MM.1S (cell line): ENCODE measurements around the gene CHST13.

ENCODE experiments used
- DNase-seq: peaks from one replicate; pipeline ENCODE4 v3.0.0-alpha.2; 2015
- H2AFZ ChIP-seq: fragments of 300-600 bp; sonication (generic); 2 replicates; pipeline ENCODE4 v1.6.0; 2016; ENCODE audit warnings: antibody characterized with exemption, low read length
- H3F3A ChIP-seq: fragments of 300-600 bp; sonication (generic); 2 replicates; pipeline ENCODE4 v1.6.1; 2016; ENCODE audit warnings: mild to moderate bottlenecking, antibody characterized with exemption, low read length, moderate library complexity, mixed read lengths; ENCODE audit not compliant: insufficient read depth
- H3K27ac ChIP-seq: fragments of 300-600 bp; sonication (generic); 2 replicates; pipeline ENCODE4 v1.5.1; 2016; ENCODE audit warnings: mild to moderate bottlenecking, low read length
- H3K27me3 ChIP-seq: fragments of 300-600 bp; sonication (generic); replicated peaks from 2 replicates; pipeline ENCODE4 v1.6.0; 2016; ENCODE audit warnings: low read length; ENCODE audit not compliant: insufficient read depth
- H3K36me3 ChIP-seq: fragments of 300-600 bp; sonication (generic); replicated peaks from 2 replicates; pipeline ENCODE4 v1.6.1; 2016; ENCODE audit warnings: mild to moderate bottlenecking, low read length, mixed read lengths; ENCODE audit not compliant: insufficient read depth
- H3K4me1 ChIP-seq: fragments of 300-600 bp; sonication (generic); 2 replicates; pipeline ENCODE4 v1.6.1; 2016; ENCODE audit warnings: low read length, mixed read lengths
- H3K4me2 ChIP-seq: fragments of 300-600 bp; sonication (generic); 2 replicates; pipeline ENCODE4 v1.6.0; 2016; ENCODE audit warnings: low read depth, low read length
- H3K4me3 ChIP-seq: fragments of 300-600 bp; sonication (generic); 2 replicates; pipeline ENCODE4 v1.5.1; 2016; ENCODE audit warnings: low read length, mixed read lengths
- H3K79me2 ChIP-seq: fragments of 300-600 bp; sonication (generic); 2 replicates; pipeline ENCODE4 v1.6.1; 2016; ENCODE audit warnings: mixed run types, low read length, mixed read lengths
- H3K9ac ChIP-seq: fragments of 300-600 bp; sonication (generic); 2 replicates; pipeline ENCODE4 v1.6.1; 2016; ENCODE audit warnings: low read length, mixed read lengths
- H3K9me2 ChIP-seq: fragments of 300-600 bp; sonication (generic); replicated peaks from 2 replicates; pipeline ENCODE4 v1.6.1; 2016; ENCODE audit warnings: mild to moderate bottlenecking, low read length, mixed read lengths; ENCODE audit not compliant: insufficient read depth
- H3K9me3 ChIP-seq: fragments of 300-600 bp; sonication (generic); replicated peaks from 2 replicates; pipeline ENCODE4 v1.6.1; 2016; ENCODE audit warnings: mild to moderate bottlenecking, low read length, mixed read lengths; ENCODE audit not compliant: insufficient read depth
- H4K20me1 ChIP-seq: fragments of 300-600 bp; sonication (generic); 2 replicates; pipeline ENCODE4 v1.6.1; 2016; ENCODE audit warnings: mild to moderate bottlenecking, low read length, moderate library complexity, mixed read lengths; ENCODE audit not compliant: insufficient read depth
- EZH2 ChIP-seq: fragments of 300-600 bp; sonication (generic); optimal IDR thresholded peaks from 2 replicates; pipeline ENCODE3; 2017; ENCODE audit warnings: low read depth, mild to moderate bottlenecking, antibody characterized with exemption, low read length, mixed read lengths
- EZH2phosphoT487 ChIP-seq: fragments of 300-600 bp; sonication (generic); IDR thresholded peaks from 2 replicates; pipeline ENCODE4 v1.6.1; 2018; ENCODE audit warnings: antibody characterized with exemption, low read length
- TF ChIP-seq, protein P1 (sequence below): fragments of 300-600 bp; sonication (generic); IDR thresholded peaks from 2 replicates; pipeline ENCODE4 v1.5.1; 2016; ENCODE audit warnings: antibody characterized with exemption, low read length, mixed read lengths

The CHST13 gene

DNA sequence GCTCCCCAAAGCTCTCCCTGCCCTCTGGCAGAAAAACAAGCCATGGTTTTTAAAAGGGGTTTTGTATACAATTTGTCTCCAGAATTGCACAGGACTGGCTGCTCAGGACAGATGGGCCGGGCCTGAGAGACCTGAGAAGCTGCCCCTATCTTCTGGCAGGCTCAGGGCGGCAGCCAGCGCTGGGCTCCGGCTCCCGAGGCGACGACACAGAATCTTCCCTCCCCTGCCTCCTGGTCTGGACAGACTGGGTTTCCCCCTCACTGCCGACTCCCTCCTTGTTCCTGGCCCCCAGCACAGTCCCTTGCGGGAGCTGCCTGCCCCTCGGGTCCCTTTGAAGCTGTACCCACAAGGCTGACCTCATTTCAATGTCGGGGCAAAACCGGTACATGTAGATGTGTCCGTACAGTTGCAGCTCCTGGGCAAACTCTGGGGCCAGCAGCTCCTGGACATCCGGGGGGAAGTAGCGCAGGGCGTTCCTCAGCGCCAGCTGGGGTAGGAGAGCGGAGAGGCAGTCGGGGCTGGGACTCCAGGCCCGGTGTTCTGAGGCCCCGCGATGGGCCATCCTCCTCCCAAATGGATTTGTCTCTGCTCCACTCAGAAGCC, 13.5 kb upstream of the CHST13 start:
- Histone ChIP-seq H3F3A (no peaks in the 10 kb centered on the region), H3K27ac (no peak overlapping the region), H3K36me3 (no peaks in the 10 kb centered on the region), H2AFZ (no peak overlapping the region), H3K4me1 (no peaks in the 10 kb centered on the region), H3K9me2 (no peaks in the 10 kb centered on the region), H3K27me3 (no peaks in the 10 kb centered on the region; the same call in 1 of the 2 replicates), H4K20me1 (no peaks in the 10 kb centered on the region), H3K9ac (no peak overlapping the region), H3K4me2 (no peak overlapping the region), H3K79me2 (no peaks in the 10 kb centered on the region), H3K9me3 (no peaks in the 10 kb centered on the region), H3K4me3 (no peak overlapping the region)
- no peak for DNase-seq
- TF ChIP-seq, protein P1, sequence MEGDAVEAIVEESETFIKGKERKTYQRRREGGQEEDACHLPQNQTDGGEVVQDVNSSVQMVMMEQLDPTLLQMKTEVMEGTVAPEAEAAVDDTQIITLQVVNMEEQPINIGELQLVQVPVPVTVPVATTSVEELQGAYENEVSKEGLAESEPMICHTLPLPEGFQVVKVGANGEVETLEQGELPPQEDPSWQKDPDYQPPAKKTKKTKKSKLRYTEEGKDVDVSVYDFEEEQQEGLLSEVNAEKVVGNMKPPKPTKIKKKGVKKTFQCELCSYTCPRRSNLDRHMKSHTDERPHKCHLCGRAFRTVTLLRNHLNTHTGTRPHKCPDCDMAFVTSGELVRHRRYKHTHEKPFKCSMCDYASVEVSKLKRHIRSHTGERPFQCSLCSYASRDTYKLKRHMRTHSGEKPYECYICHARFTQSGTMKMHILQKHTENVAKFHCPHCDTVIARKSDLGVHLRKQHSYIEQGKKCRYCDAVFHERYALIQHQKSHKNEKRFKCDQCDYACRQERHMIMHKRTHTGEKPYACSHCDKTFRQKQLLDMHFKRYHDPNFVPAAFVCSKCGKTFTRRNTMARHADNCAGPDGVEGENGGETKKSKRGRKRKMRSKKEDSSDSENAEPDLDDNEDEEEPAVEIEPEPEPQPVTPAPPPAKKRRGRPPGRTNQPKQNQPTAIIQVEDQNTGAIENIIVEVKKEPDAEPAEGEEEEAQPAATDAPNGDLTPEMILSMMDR: no peak
- no peak for TF ChIP-seq EZH2
- TF ChIP-seq EZH2phosphoT487: no peak

GRCh38 chr3:126511291-126511690, 12.7 kb upstream of the CHST13 start:
- no peaks in the 10 kb centered on the region for H3F3A ChIP-seq
- no peak overlapping the region for H3K9ac ChIP-seq
- no peaks in the 10 kb centered on the region for H3K36me3 ChIP-seq
- no peak overlapping the region for H3K4me2 ChIP-seq
- H4K20me1 ChIP-seq: no peaks in the 10 kb centered on the region
- no peak for TF ChIP-seq EZH2
- no peak for TF ChIP-seq EZH2phosphoT487
- TF ChIP-seq, protein P1: no peak
- no peak for DNase-seq
- no peak overlapping the region for H3K27ac ChIP-seq
- no peak overlapping the region for H2AFZ ChIP-seq
- no peaks in the 10 kb centered on the region for H3K79me2 ChIP-seq
- no peak overlapping the region for H3K4me3 ChIP-seq
- no peaks in the 10 kb centered on the region; the same call in 1 of the 2 replicates for H3K27me3 ChIP-seq
- H3K4me1 ChIP-seq: no peaks in the 10 kb centered on the region
- H3K9me2 ChIP-seq: no peaks in the 10 kb centered on the region
- H3K9me3 ChIP-seq: no peaks in the 10 kb centered on the region

GRCh38 chr3:126512026-126512425, 11.9 kb upstream of the CHST13 start:
- Histone ChIP-seq H3K27me3 (no peaks in the 10 kb centered on the region; the same call in 1 of the 2 replicates), H3K27ac (no peak overlapping the region), H2AFZ (no peak overlapping the region), H3K36me3 (no peaks in the 10 kb centered on the region), H3K9me2 (no peaks in the 10 kb centered on the region), H3K4me2 (no peak overlapping the region), H4K20me1 (no peaks in the 10 kb centered on the region), H3K4me3 (no peak overlapping the region), H3K79me2 (no peaks in the 10 kb centered on the region), H3F3A (no peaks in the 10 kb centered on the region), H3K4me1 (no peaks in the 10 kb centered on the region), H3K9ac (no peak overlapping the region), H3K9me3 (no peaks in the 10 kb centered on the region)
- no peak for DNase-seq
- no peak for TF ChIP-seq EZH2
- TF ChIP-seq, protein P1: no peak
- no peak for TF ChIP-seq EZH2phosphoT487
